Keratinocyte (primary cell): ENCODE data around the gene STAC. TPM values are rescaled to one million over a fixed set of nuclear protein-coding genes. Genes with fewer than 3 reads are reported as not detected.

Source experiments
- DNase-seq: peaks from one replicate; pipeline ENCODE4 v3.0.0-alpha.2; 2011; ENCODE audit warnings: low read depth, missing footprints, low spot score
- FAIRE-seq: peaks from 2 replicates; lab custom pipeline; 2011; peaks lifted over from hg19 to GRCh38; lab: Jason Lieb, UNC
- H2AFZ ChIP-seq: 2 replicates; pipeline ENCODE4 v1.6.0; 2012; ENCODE audit warnings: low read length, control low read depth, inconsistent platforms; ENCODE audit not compliant: control insufficient read depth
- H3K27ac ChIP-seq: 2 replicates; pipeline ENCODE4 v1.5.1; 2011; ENCODE audit warnings: low read length; ENCODE audit not compliant: control insufficient read depth, insufficient read depth
- H3K27me3 ChIP-seq: 3 replicates; pipeline ENCODE4 v1.6.0; 2011; ENCODE audit warnings: low read length; ENCODE audit not compliant: control insufficient read depth, insufficient read depth; ENCODE audit errors: extremely low read depth
- H3K36me3 ChIP-seq, 2 experiments: 2 replicates in 1 of 2; 3 replicates in 1 of 2; pipeline ENCODE4 v1.5.1; 2011; ENCODE audit warnings: low read length in 2 of 2, mild to moderate bottlenecking in 1 of 2; ENCODE audit not compliant: control insufficient read depth in 2 of 2, insufficient read depth in 2 of 2; ENCODE audit errors: extremely low read depth in 1 of 2
- H3K4me1 ChIP-seq: 3 replicates; pipeline ENCODE4 v1.5.1; 2011; ENCODE audit warnings: low read length; ENCODE audit not compliant: control insufficient read depth, insufficient read depth; ENCODE audit errors: extremely low read depth
- H3K4me2 ChIP-seq: 3 replicates; pipeline ENCODE4 v1.6.0; 2011; ENCODE audit warnings: low read depth, low read length; ENCODE audit not compliant: control insufficient read depth, insufficient read depth; ENCODE audit errors: extremely low read depth
- H3K4me3 ChIP-seq, 3 experiments: fragments of 200-600 bp in 1 of 3; sonication (generic) in 1 of 3; 2 replicates in 2 of 3; 3 replicates in 1 of 3; pipeline ENCODE4 v1.5.1; 2011 to 2016; ENCODE audit warnings: low read length in 3 of 3, mild to moderate bottlenecking in 3 of 3, control low read depth in 2 of 3, inconsistent platforms in 1 of 3, low read depth in 1 of 3, mixed read lengths in 1 of 3, mixed run types in 1 of 3, moderate library complexity in 1 of 3; ENCODE audit not compliant: control insufficient read depth in 2 of 3, insufficient read depth in 2 of 3; ENCODE audit errors: extremely low read depth in 1 of 3
- H3K79me2 ChIP-seq: 2 replicates; pipeline ENCODE4 v1.6.0; 2012; ENCODE audit warnings: low read length; ENCODE audit not compliant: control insufficient read depth, insufficient read depth
- H3K9ac ChIP-seq: 3 replicates; pipeline ENCODE4 v1.6.0; 2011; ENCODE audit warnings: low read length; ENCODE audit not compliant: control insufficient read depth, insufficient read depth; ENCODE audit errors: extremely low read depth
- H3K9me1 ChIP-seq: 3 replicates; pipeline ENCODE4 v1.6.0; 2011; ENCODE audit warnings: low read length; ENCODE audit not compliant: control insufficient read depth, insufficient read depth; ENCODE audit errors: extremely low read depth
- H3K9me3 ChIP-seq: 2 replicates; pipeline ENCODE4 v1.5.1; 2012; ENCODE audit warnings: low read depth, low read length; ENCODE audit not compliant: control insufficient read depth
- H4K20me1 ChIP-seq: 3 replicates; pipeline ENCODE4 v1.6.0; 2011; ENCODE audit warnings: low read length; ENCODE audit not compliant: control insufficient read depth, insufficient read depth; ENCODE audit errors: extremely low read depth
- EZH2 ChIP-seq: IDR thresholded peaks from one replicate; pipeline ENCODE4 v1.6.1; 2012; ENCODE audit warnings: inconsistent platforms, mild to moderate bottlenecking, low read length, moderate library complexity
- dilution Hi-C: fragments of 300-500 bp; cut with MboI; formaldehyde crosslinking; loops from one replicate; pipeline ENCODE4 v1.7.0; 2020; ENCODE audit warnings: low sequenced_read_pairs; ENCODE audit not compliant: extremely low pct_ligation_motif_present
- polyA plus RNA-seq, 5 experiments: library from polyadenylated mRNA; depleted of rRNA in 3 of 5; stranded (reverse) in 3 of 5; stranded (forward) in 1 of 5; unstranded in 1 of 5; fragments of >200 nt; gene quantifications; 1 replicate in 1 of 5; 2 replicates in 3 of 5; 3 replicates in 1 of 5; pipeline versions ENCODE4 v1.2.1 to v1.2.3, GENCODE V29; 2011 to 2012; ENCODE audit warnings: missing spikeins in 2 of 5, low read depth in 1 of 5, low replicate concordance in 1 of 5
- TF ChIP-seq, protein P1 (sequence below), 3 experiments: IDR thresholded peaks in 1 of 3; conservative IDR thresholded peaks in 1 of 3; optimal IDR thresholded peaks in 1 of 3; 2 replicates in 2 of 3; 3 replicates in 1 of 3; pipeline versions ENCODE3 to v1.5.1; 2011; ENCODE audit warnings: low read length in 3 of 3, mild to moderate bottlenecking in 3 of 3, moderate library complexity in 2 of 3, control low read depth in 1 of 3, inconsistent platforms in 1 of 3; ENCODE audit not compliant: insufficient read depth in 2 of 3; ENCODE audit errors: extremely low read depth in 1 of 3

The STAC gene
- polyA plus RNA-seq, 1 donor (not counting 4 experiments of a cell fraction or from before 2014, with no cell fraction given) = 7.9 TPM

DNA sequence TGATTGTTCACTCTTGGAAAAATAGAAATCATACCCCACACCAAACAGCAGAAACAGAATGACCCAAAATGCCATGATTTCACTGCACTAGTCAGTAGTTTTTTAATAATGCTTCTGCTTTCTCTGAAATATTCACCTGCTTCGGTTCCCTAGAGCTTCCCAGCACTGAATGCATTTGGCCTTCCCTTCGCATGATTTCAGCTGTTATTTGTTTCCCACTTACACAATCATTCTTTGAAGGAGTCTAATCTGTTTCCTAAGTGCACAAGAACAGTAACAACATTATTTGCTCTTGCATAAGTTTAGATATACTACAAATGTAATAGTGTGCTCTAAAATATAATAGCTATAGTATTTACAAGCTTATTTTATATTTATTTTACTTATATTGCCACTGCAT, 178.7 kb downstream of the STAC start:
- no peak for FAIRE-seq
- no peaks in the 10 kb centered on the region for H3K36me3 ChIP-seq
- H3K4me2 ChIP-seq = no peak overlapping the region
- H3K9me3 ChIP-seq = no peaks in the 10 kb centered on the region
- DNase-seq = no peak
- no peaks in the 10 kb centered on the region for H3K9me1 ChIP-seq
- no peaks in the 10 kb centered on the region for H3K79me2 ChIP-seq
- H3K27ac ChIP-seq = no peak overlapping the region
- no peak for TF ChIP-seq EZH2
- no peaks in the 10 kb centered on the region for H3K4me1 ChIP-seq
- H3K9ac ChIP-seq = no peak overlapping the region
- H3K4me3 ChIP-seq = no peak overlapping the region
- dilution Hi-C loops = no loop called here
- H2AFZ ChIP-seq = no peak overlapping the region
- H4K20me1 ChIP-seq = no peaks in the 10 kb centered on the region
- peaks cover 5% of the 10 kb centered on the region for H3K27me3 ChIP-seq

GRCh38 chr3:36560685-36561084, 180.4 kb downstream of the STAC start:
- no peak overlapping the region for H3K27ac ChIP-seq
- no peak overlapping the region for H3K4me2 ChIP-seq
- H3K27me3 ChIP-seq = peaks cover 5% of the 10 kb centered on the region
- no peaks in the 10 kb centered on the region for H3K36me3 ChIP-seq
- no peak overlapping the region for H3K4me3 ChIP-seq
- H3K9ac ChIP-seq = no peak overlapping the region
- H3K79me2 ChIP-seq = no peaks in the 10 kb centered on the region
- dilution Hi-C loops = no loop called here
- TF ChIP-seq, protein P1, sequence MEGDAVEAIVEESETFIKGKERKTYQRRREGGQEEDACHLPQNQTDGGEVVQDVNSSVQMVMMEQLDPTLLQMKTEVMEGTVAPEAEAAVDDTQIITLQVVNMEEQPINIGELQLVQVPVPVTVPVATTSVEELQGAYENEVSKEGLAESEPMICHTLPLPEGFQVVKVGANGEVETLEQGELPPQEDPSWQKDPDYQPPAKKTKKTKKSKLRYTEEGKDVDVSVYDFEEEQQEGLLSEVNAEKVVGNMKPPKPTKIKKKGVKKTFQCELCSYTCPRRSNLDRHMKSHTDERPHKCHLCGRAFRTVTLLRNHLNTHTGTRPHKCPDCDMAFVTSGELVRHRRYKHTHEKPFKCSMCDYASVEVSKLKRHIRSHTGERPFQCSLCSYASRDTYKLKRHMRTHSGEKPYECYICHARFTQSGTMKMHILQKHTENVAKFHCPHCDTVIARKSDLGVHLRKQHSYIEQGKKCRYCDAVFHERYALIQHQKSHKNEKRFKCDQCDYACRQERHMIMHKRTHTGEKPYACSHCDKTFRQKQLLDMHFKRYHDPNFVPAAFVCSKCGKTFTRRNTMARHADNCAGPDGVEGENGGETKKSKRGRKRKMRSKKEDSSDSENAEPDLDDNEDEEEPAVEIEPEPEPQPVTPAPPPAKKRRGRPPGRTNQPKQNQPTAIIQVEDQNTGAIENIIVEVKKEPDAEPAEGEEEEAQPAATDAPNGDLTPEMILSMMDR (optimal IDR thresholded peaks at IDR 0.05 in 1 of 3, IDR thresholded peaks at IDR 0.05 in 1 of 3, conservative IDR thresholded peaks at IDR 0.05 in 1 of 3; ENCODE audit: extremely low read depth in 1 of 3, insufficient read depth in 2 of 3, low read length in 3 of 3) = no peak
- TF ChIP-seq EZH2 = no peak
- no peak overlapping the region for H2AFZ ChIP-seq
- H3K9me3 ChIP-seq = no peaks in the 10 kb centered on the region
- no peak for DNase-seq
- H4K20me1 ChIP-seq = no peaks in the 10 kb centered on the region
- no peak for FAIRE-seq
- no peaks in the 10 kb centered on the region for H3K4me1 ChIP-seq
- H3K9me1 ChIP-seq = no peaks in the 10 kb centered on the region

- dilution Hi-C loops = no loop called here
- no peak for DNase-seq
- TF ChIP-seq, protein P1 (optimal IDR thresholded peaks at IDR 0.05 in 1 of 3, IDR thresholded peaks at IDR 0.05 in 1 of 3, conservative IDR thresholded peaks at IDR 0.05 in 1 of 3; ENCODE audit: extremely low read depth in 1 of 3, insufficient read depth in 2 of 3, low read length in 3 of 3) = no peak
- Histone ChIP-seq H3K4me2 (no peak overlapping the region), H3K9ac (no peak overlapping the region), H4K20me1 (no peaks in the 10 kb centered on the region), H3K9me3 (no peaks in the 10 kb centered on the region), H3K79me2 (no peaks in the 10 kb centered on the region), H3K4me1 (no peaks in the 10 kb centered on the region), H2AFZ (no peak overlapping the region), H3K27me3 (peaks cover 5% of the 10 kb centered on the region), H3K36me3 (no peaks in the 10 kb centered on the region), H3K4me3 (no peak overlapping the region), H3K9me1 (no peaks in the 10 kb centered on the region), H3K27ac (no peak overlapping the region)
- no peak for FAIRE-seq
Measured at GRCh38 chr3:36561601-36562000, 181.3 kb downstream of the STAC start.
